Lower lobe of right lung (tissue), 2 donors: ENCODE data around the gene TYK2. TPM values are rescaled to one million over a fixed set of nuclear protein-coding genes. Genes with fewer than 3 reads are reported as not detected.
A peak's percentile ranks its signal among the peaks of the same experiment; 100 is the strongest.

Experiments
- ATAC-seq, 2 donors: fragments of 200-7000 bp; cut with Tn5 transposase; one replicate each; pipeline ENCODE4 v1.9.1; 2020 to 2022; ENCODE audit warnings: mild to moderate bottlenecking in 2 of 2, moderate library complexity in 2 of 2
- DNase-seq: peaks from one replicate; pipeline ENCODE4 v3.0.0-alpha.2; 2020
- H3K27ac ChIP-seq: fragments of 200-600 bp; one replicate; pipeline ENCODE4 v1.8.0; 2022
- H3K27me3 ChIP-seq: fragments of 200-600 bp; one replicate; pipeline ENCODE4 v1.8.0; 2022; ENCODE audit warnings: low read depth
- H3K36me3 ChIP-seq: fragments of 200-600 bp; one replicate; pipeline ENCODE4 v1.8.0; 2022; ENCODE audit warnings: mild to moderate bottlenecking
- H3K4me1 ChIP-seq: fragments of 200-600 bp; one replicate; pipeline ENCODE4 v1.8.0; 2022
- H3K4me3 ChIP-seq: fragments of 200-600 bp; one replicate; pipeline ENCODE4 v1.8.0; 2022; ENCODE audit warnings: mild to moderate bottlenecking
- H3K9me3 ChIP-seq: fragments of 200-600 bp; one replicate; pipeline ENCODE4 v1.8.0; 2022
- intact Hi-C: fragments of 100-400 bp; cut with DNase I; formaldehyde crosslinking; loops from one replicate; pipeline ENCODE4 v1.11.0; 2022
- total RNA-seq: library from RNA; stranded (reverse); fragmentation: NEBNext Ultra II Directional; extraction: Animal tissue kit (Norgen Biotek cat#: 25700); gene quantifications from one replicate; pipeline ENCODE4 v1.2.1, GENCODE V29; 2021
- TF ChIP-seq, protein P1 (sequence below): fragments of 200-600 bp; IDR thresholded peaks from one replicate; pipeline ENCODE4 v1.8.0; 2022; ENCODE audit warnings: antibody characterized with exemption, mild to moderate bottlenecking
- donor health status: DM: no; HTN: yes; CAD: no; lungs with severe emphysema.

The TYK2 gene
- total RNA-seq, 1 donor from 2014 or later = 164 TPM

DNA sequence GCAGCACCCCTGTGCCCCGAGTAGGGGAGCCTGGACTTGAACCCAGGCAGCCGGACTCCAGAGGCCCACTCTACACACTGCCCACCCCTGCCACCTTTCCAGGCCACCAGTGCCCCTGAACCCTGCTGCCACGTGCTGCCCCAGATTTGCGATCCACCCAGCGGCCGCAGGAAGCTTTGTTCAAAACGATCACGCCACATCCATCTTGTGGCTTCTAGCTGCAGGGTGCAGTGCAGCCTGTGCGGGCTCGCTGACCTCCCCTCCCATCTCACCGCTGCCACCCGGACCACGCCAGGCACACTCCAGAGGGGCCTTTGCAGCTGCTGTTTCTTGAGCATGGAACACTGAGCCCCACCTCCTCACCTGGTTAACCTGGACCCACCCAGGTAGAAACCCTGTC lies 50.8 kb downstream of the TYK2 start:
- Histone ChIP-seq H3K36me3 (peaks cover 63% of the 10 kb centered on the region), H3K4me3 (no peak overlapping the region), H3K27me3 (no peaks in the 10 kb centered on the region), H3K4me1 (peaks cover 20% of the 10 kb centered on the region), H3K27ac (no peak overlapping the region), H3K9me3 (no peaks in the 10 kb centered on the region)
- DNase-seq (no peak), ATAC-seq (no peak)
- intact Hi-C loops = no loop called here
- TF ChIP-seq, protein P1, sequence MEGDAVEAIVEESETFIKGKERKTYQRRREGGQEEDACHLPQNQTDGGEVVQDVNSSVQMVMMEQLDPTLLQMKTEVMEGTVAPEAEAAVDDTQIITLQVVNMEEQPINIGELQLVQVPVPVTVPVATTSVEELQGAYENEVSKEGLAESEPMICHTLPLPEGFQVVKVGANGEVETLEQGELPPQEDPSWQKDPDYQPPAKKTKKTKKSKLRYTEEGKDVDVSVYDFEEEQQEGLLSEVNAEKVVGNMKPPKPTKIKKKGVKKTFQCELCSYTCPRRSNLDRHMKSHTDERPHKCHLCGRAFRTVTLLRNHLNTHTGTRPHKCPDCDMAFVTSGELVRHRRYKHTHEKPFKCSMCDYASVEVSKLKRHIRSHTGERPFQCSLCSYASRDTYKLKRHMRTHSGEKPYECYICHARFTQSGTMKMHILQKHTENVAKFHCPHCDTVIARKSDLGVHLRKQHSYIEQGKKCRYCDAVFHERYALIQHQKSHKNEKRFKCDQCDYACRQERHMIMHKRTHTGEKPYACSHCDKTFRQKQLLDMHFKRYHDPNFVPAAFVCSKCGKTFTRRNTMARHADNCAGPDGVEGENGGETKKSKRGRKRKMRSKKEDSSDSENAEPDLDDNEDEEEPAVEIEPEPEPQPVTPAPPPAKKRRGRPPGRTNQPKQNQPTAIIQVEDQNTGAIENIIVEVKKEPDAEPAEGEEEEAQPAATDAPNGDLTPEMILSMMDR = no peak

DNA sequence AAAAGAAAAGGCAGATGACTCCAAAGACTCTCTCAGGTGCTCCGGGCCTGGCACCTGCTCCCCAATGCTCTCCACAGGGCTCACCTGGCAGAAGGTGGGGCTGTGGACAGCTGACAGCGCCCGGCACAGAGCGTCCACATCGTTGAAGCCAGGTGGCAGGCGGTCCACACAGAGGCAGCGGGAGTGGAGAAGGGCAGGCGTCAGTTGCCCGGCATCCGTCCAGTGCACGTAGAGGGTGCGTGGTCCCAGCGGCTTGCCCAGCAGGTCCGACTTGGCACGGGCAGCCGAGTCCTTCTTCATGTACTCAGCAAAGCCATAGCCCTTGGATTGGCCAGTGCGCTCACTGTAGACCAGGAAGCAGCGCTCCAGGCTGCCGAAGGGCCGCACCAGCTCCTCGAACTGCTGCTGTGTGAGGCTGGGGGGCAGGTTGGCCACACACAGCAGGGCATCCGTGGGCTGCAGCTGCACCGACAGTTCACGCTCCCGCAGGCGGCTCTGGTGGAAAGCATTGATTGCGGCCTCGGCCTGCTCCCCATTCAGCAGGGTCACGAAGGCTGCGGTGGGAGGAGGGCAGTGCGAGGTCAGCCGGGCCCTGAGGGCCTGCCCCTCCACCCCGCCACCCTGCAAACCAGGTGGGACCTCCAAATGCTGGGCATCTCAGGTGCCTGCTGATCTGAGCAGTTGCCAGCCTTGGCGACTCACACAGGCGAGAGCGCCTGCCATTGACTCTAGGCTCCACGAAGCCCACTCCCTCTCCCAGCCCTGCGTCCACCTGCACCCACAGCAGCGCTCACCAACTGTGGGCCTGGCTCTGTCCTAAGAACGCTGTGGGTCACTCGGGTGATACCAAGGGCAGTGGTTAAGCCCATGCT lies 51.6 kb downstream of the TYK2 start:
- TF ChIP-seq, protein P1 = no peak
- Histone ChIP-seq H3K9me3 (no peaks in the 10 kb centered on the region), H3K4me3 (no peak overlapping the region), H3K36me3 (peaks cover 71% of the 10 kb centered on the region), H3K27me3 (no peaks in the 10 kb centered on the region), H3K27ac (no peak overlapping the region), H3K4me1 (peaks cover 14% of the 10 kb centered on the region)
- ATAC-seq (no peak), DNase-seq (no peak)
- intact Hi-C loops = no loop called here

DNA sequence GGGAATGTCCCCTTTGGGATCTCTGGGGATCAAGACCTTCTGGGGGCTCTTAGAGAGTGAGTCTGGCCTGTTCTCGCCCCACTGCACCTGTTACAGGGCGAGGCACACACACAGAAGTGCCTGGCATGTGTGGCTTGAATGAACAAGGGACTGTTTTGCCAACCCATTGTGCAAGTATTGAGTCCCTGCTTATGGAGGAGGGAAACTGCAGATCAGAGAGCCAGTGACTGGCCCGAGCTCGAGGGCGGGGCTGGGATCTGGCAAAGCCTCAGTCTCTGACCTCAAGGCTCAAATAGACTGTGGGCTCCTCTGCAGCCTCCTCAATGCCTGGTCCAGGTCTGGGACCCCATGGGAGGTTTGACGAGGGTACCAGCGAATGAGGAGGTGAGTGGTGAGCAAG lies 52.6 kb downstream of the TYK2 start:
- H3K36me3 ChIP-seq = peaks cover 81% of the 10 kb centered on the region
- H3K4me1 ChIP-seq = peaks cover 13% of the 10 kb centered on the region
- DNase-seq (no peak), ATAC-seq (no peak)
- no peak overlapping the region for H3K4me3 ChIP-seq
- H3K27me3 ChIP-seq = no peaks in the 10 kb centered on the region
- intact Hi-C loops = no loop called here
- TF ChIP-seq, protein P1 = no peak
- no peak overlapping the region for H3K27ac ChIP-seq
- no peaks in the 10 kb centered on the region for H3K9me3 ChIP-seq

DNA sequence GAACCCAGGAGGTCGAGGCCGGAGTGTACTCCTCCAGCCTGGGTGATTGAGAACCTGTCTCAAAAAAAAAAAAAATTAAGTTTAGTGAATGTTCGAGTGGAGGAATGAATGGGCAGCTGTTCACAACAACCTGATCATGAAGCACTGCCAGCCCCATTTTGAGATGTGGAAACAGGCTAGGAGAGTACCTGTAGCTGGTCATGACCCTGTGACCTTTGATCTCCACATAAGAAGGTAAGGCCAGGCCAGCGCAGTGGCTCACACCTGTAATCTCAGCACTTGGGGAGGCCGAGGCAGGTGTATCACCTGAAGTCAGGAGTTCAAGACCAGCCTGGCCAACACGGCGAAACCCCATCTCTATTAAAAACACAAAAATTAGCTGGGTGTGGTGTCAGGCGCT lies 54.6 kb downstream of the TYK2 start:
- DNase-seq = no peak
- Histone ChIP-seq H3K9me3 (no peaks in the 10 kb centered on the region), H3K36me3 (peaks cover 100% of the 10 kb centered on the region), H3K27me3 (no peaks in the 10 kb centered on the region), H3K27ac (no peak overlapping the region), H3K4me3 (no peak overlapping the region), H3K4me1 (no peaks in the 10 kb centered on the region)
- TF ChIP-seq, protein P1 = no peak
- intact Hi-C loops = no loop called here
- no peak for ATAC-seq

DNA sequence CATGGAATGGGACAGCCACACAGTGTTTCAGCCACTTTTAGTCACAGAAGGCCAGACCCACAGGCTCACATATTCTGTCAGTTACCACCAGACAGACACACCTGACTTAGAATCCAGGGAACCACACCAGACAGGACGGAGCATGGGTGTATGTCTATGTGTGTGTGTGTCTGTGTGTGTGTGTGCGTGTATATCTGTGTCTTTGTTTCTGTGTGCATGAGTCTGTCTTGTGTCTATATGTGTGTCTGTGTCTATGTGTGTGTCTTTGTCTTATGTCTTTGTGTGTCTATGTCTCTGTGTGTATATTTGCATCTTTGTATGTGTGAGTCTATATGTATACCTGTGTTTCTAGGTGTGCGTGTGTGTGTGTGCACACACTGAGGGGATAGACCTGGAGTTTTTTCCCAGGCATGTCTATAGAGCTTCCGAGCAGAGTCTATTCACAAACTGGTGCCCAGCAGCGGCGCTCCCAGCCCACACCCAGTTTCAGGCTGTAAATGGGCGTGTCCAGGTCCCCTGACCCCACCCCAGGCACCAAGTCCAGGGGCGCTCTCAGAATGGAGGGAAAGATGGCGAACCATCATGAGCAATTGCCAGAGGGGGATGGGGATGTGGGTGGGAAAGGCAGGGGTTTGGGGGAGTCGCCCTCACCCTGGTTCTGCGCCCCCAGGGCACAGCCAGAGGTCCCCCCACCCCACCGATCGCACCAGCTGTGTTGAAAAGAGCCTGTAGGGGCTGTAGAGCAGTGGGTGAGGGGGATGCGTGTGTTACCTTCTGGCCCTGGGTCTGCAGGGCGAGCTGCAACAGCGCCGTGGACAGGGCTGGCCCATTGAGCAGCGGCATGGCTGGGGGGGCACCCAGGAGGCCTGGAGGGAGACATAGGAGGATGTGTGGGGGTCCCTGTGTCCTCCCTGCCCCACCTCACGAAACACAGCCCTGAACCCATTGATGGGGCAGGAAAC lies 58.2 kb downstream of the TYK2 start:
- intact Hi-C loops = no loop called here
- DNase-seq (no peak), ATAC-seq (peak in 1 of 2 donors; percentile 9)
- Histone ChIP-seq H3K27me3 (no peaks in the 10 kb centered on the region), H3K36me3 (peaks cover 100% of the 10 kb centered on the region), H3K27ac (no peak overlapping the region), H3K4me1 (no peaks in the 10 kb centered on the region), H3K4me3 (no peak overlapping the region), H3K9me3 (no peaks in the 10 kb centered on the region)
- TF ChIP-seq, protein P1 = no peak
